GM12878 (cell line): ENCODE results near the gene ATP5F1D.
A peak's percentile ranks its signal among the peaks of the same experiment; 100 is the strongest.

Experiments used
- CTCF ChIP-seq, 3 experiments: IDR thresholded peaks in 2 of 3; conservative IDR thresholded peaks in 1 of 3; 2 replicates each; pipeline ENCODE4 v1.5.1; 2011; ENCODE audit warnings: low read depth in 3 of 3, low read length in 3 of 3, mild to moderate bottlenecking in 3 of 3, control low read depth in 2 of 3, moderate library complexity in 2 of 3, inconsistent platforms in 1 of 3, mixed read lengths in 1 of 3; ENCODE audit not compliant: control insufficient read depth in 2 of 3, insufficient read depth in 1 of 3; ENCODE audit errors: extremely low read depth in 1 of 3
- JUND ChIP-seq: IDR thresholded peaks from 2 replicates; pipeline ENCODE4 v1.6.1; 2012; ENCODE audit warnings: low read depth, mild to moderate bottlenecking, low read length, improper control_type of control experiment, moderate library complexity
- KAT2A ChIP-seq: conservative IDR thresholded peaks from 2 replicates; pipeline ENCODE4 v1.6.1; 2011; ENCODE audit warnings: low read depth, low read length; ENCODE audit not compliant: control insufficient read depth
- POLR2A ChIP-seq: IDR thresholded peaks from 2 replicates; pipeline ENCODE4 v1.6.1; 2011; ENCODE audit warnings: low read depth, mild to moderate bottlenecking, low read length
- POLR2AphosphoS5 ChIP-seq: IDR thresholded peaks from 2 replicates; pipeline ENCODE4 v1.6.1; 2011; ENCODE audit warnings: mild to moderate bottlenecking, low read length, inconsistent platforms
- STAT1 ChIP-seq: fragments of 450-650 bp; conservative IDR thresholded peaks from 2 replicates; pipeline ENCODE4 v1.6.1; 2014; ENCODE audit warnings: antibody characterized with exemption, mild to moderate bottlenecking
- TAF1 ChIP-seq: IDR thresholded peaks from 2 replicates; pipeline ENCODE4 v1.6.1; 2011; ENCODE audit warnings: mild to moderate bottlenecking, low read depth, low read length, borderline replicate concordance

- TF ChIP-seq STAT1: no peak
- TF ChIP-seq POLR2AphosphoS5: no peak
- no peak for TF ChIP-seq KAT2A
- TF ChIP-seq JUND: no peak
- 0 out of 2 replicates have a peak, but pooled peaks have one; percentile 14 for TF ChIP-seq POLR2A
- no peak for TF ChIP-seq CTCF (IDR thresholded peaks at IDR 0.05 in 2 of 3, conservative IDR thresholded peaks at IDR 0.05 in 1 of 3; ENCODE audit: control insufficient read depth in 2 of 3, extremely low read depth in 1 of 3, insufficient read depth in 1 of 3, low read depth in 3 of 3, low read length in 3 of 3)
- TF ChIP-seq TAF1: no peak
Measured at GRCh38 chr19:1264801-1265614, 23.5 kb downstream of the ATP5F1D start.
